IMR-90 (cell line): ENCODE data around the gene RPL31. TPM values are rescaled to one million over a fixed set of nuclear protein-coding genes. Genes with fewer than 3 reads are reported as not detected.

Source experiments
- ATAC-seq: fragments of 200-7000 bp; cut with Tn5 transposase; 2 replicates; pipeline ENCODE4 v1.9.1; 2020; ENCODE audit warnings: low read depth, mild to moderate bottlenecking, moderate library complexity
- BruUV-seq: library from RNA; stranded (reverse); fragments of 400-500 nt; replicated peaks from 2 replicates; lab custom pipeline; 2021; lab: Mats Ljungman, UMichigan
- CTCF ChIA-PET: fragments of 300-600 bp; formaldehyde crosslinking; extraction: SDS; loops from one replicate; lab custom pipeline; 2021; ENCODE audit warnings: antibody characterized with exemption; lab: Yijun Ruan, JAX
- POLR2A ChIA-PET: fragments of 300-600 bp; sonication (Branson Sonifier 250); formaldehyde crosslinking; loops from one replicate; lab custom pipeline; 2022; ENCODE audit warnings: antibody characterized with exemption; ENCODE audit not compliant: unreplicated experiment; lab: Charles Lee
- DNase-seq: peaks from one replicate; pipeline ENCODE4 v3.0.0; 2013
- H2AFZ ChIP-seq: replicated peaks from 2 replicates; pipeline ENCODE3; 2013; ENCODE audit warnings: low read length, mild to moderate bottlenecking; ENCODE audit not compliant: poor library complexity
- H2AK5ac ChIP-seq: 2 replicates; pipeline ENCODE4 v1.6.1; 2013; ENCODE audit warnings: low read depth, low read length, inconsistent platforms
- H2AK9ac ChIP-seq: replicated peaks from 2 replicates; pipeline ENCODE3; 2013; ENCODE audit warnings: mild to moderate bottlenecking, low read depth, low read length, moderate library complexity; ENCODE audit not compliant: poor library complexity
- H2BK120ac ChIP-seq: 2 replicates; pipeline ENCODE4 v1.6.1; 2013; ENCODE audit warnings: low read depth, low read length, inconsistent platforms
- H2BK15ac ChIP-seq: 3 replicates; pipeline ENCODE4 v1.6.1; 2013; ENCODE audit warnings: low read depth, low read length, inconsistent platforms
- H2BK20ac ChIP-seq: 2 replicates; pipeline ENCODE4 v1.6.1; 2013; ENCODE audit warnings: low read depth, mild to moderate bottlenecking, inconsistent platforms, low read length, moderate library complexity
- H2BK5ac ChIP-seq: 2 replicates; pipeline ENCODE4 v1.6.1; 2013; ENCODE audit warnings: mild to moderate bottlenecking, low read depth, low read length, inconsistent platforms; ENCODE audit not compliant: poor library complexity, severe bottlenecking
- H3K14ac ChIP-seq: replicated peaks from 2 replicates; pipeline ENCODE4 v1.6.1; 2013; ENCODE audit warnings: low read depth, low read length, inconsistent platforms
- H3K18ac ChIP-seq: 2 replicates; pipeline ENCODE4 v1.6.1; 2013; ENCODE audit warnings: low read depth, low read length, control low read depth
- H3K23ac ChIP-seq: 2 replicates; pipeline ENCODE4 v1.6.1; 2013; ENCODE audit warnings: low read depth, low read length, inconsistent platforms
- H3K27ac ChIP-seq: 2 replicates; pipeline ENCODE4 v1.5.1; 2013; ENCODE audit warnings: mild to moderate bottlenecking, control low read depth, low read length; ENCODE audit not compliant: insufficient read depth
- H3K27me3 ChIP-seq: 2 replicates; pipeline ENCODE4 v1.6.1; 2013; ENCODE audit warnings: low read length; ENCODE audit not compliant: control insufficient read depth, insufficient read depth
- H3K36me3 ChIP-seq: 2 replicates; pipeline ENCODE4 v1.6.1; 2013; ENCODE audit warnings: low read length, mixed read lengths; ENCODE audit not compliant: control insufficient read depth, insufficient read depth
- H3K4ac ChIP-seq: 2 replicates; pipeline ENCODE4 v1.6.1; 2013; ENCODE audit warnings: low read depth, low read length, inconsistent platforms
- H3K4me1 ChIP-seq: 2 replicates; pipeline ENCODE4 v1.6.1; 2013; ENCODE audit warnings: low read length, mixed read lengths; ENCODE audit not compliant: control insufficient read depth, insufficient read depth
- H3K4me2 ChIP-seq: 2 replicates; pipeline ENCODE4 v1.6.1; 2013; ENCODE audit warnings: low read depth, mild to moderate bottlenecking, control low read depth, low read length, moderate library complexity
- H3K4me3 ChIP-seq: 2 replicates; pipeline ENCODE4 v1.5.1; 2013; ENCODE audit warnings: low read depth, mild to moderate bottlenecking, control low read depth, low read length, moderate library complexity; ENCODE audit not compliant: insufficient read depth
- H3K56ac ChIP-seq: 2 replicates; pipeline ENCODE4 v1.6.1; 2013; ENCODE audit warnings: low read length, inconsistent platforms; ENCODE audit not compliant: insufficient read depth; ENCODE audit errors: extremely low read depth
- H3K79me1 ChIP-seq, 2 experiments: 2 replicates each; pipeline ENCODE4 v1.6.1; 2013; ENCODE audit warnings: low read length in 2 of 2, inconsistent platforms in 1 of 2, low read depth in 1 of 2
- H3K9ac ChIP-seq: 2 replicates; pipeline ENCODE4 v1.6.1; 2013; ENCODE audit warnings: low read depth, low read length, control low read depth
- H3K9me1 ChIP-seq: 2 replicates; pipeline ENCODE4 v1.6.1; 2013; ENCODE audit warnings: low read length, inconsistent platforms; ENCODE audit not compliant: insufficient read depth
- H3K9me3 ChIP-seq: 2 replicates; pipeline ENCODE4 v1.6.1; 2013; ENCODE audit warnings: low read length; ENCODE audit not compliant: control insufficient read depth, insufficient read depth
- H4K20me1 ChIP-seq: 2 replicates; pipeline ENCODE4 v1.6.1; 2013; ENCODE audit warnings: low read length, inconsistent platforms; ENCODE audit not compliant: insufficient read depth
- H4K5ac ChIP-seq: 2 replicates; pipeline ENCODE4 v1.6.1; 2013; ENCODE audit warnings: mild to moderate bottlenecking, low read depth, low read length, control low read depth
- H4K8ac ChIP-seq, 2 experiments: 2 replicates each; pipeline ENCODE4 v1.6.1; 2013; ENCODE audit warnings: low read depth in 2 of 2, low read length in 2 of 2, control low read depth in 1 of 2, inconsistent platforms in 1 of 2
- H4K91ac ChIP-seq: 2 replicates; pipeline ENCODE4 v1.6.1; 2013; ENCODE audit warnings: low read depth, low read length, inconsistent platforms; ENCODE audit not compliant: insufficient read depth
- CEBPB ChIP-seq: IDR thresholded peaks from 2 replicates; pipeline ENCODE4 v1.6.1; 2012; ENCODE audit warnings: low read depth, low read length, improper control_type of control experiment
- RCOR1 ChIP-seq: IDR thresholded peaks from 2 replicates; pipeline ENCODE4 v1.6.1; 2012; ENCODE audit warnings: mild to moderate bottlenecking, low read length, improper control_type of control experiment; ENCODE audit not compliant: insufficient replicate concordance
- RFX5 ChIP-seq: IDR thresholded peaks from 2 replicates; pipeline ENCODE4 v1.8.0; 2012; ENCODE audit warnings: low read depth, mild to moderate bottlenecking, low read length, moderate library complexity
- SMC3 ChIP-seq: fragments of 150-350 bp; IDR thresholded peaks from 2 replicates; pipeline ENCODE4 v1.6.1; 2016; ENCODE audit warnings: low read depth, mild to moderate bottlenecking, antibody characterized with exemption, low read length, moderate library complexity
- WGBS, 2 experiments: methylation state at CpG; one replicate each; pipeline versions ENCODE4 v1.1.5 to v1.1.7; 2013; ENCODE audit warnings: missing lambda C conversion rate in 2 of 2; ENCODE audit not compliant: insufficient read length in 1 of 2; ENCODE audit errors: extremely low coverage in 2 of 2; 5-methylcytosine and 5-hydroxymethylcytosine counted together
- dilution Hi-C: fragments of 300-500 bp; cut with HindIII; formaldehyde crosslinking; loops from one replicate; pipeline ENCODE4 v1.14.3; 2018; ENCODE audit warnings: low sequenced_read_pairs; ENCODE audit not compliant: unreplicated experiment
- in situ Hi-C: fragments of 300-500 bp; cut with MboI; formaldehyde crosslinking; loops from 3 replicates; pipeline ENCODE4 v1.14.3; 2019; ENCODE audit warnings: low sequenced_read_pairs, inconsistent platforms, mixed read lengths
- intact Hi-C: fragments of 100-400 bp; cut with micrococcal nuclease; formaldehyde crosslinking; loops from 2 replicates; pipeline ENCODE4 v1.10.0; 2022
- polyA plus RNA-seq, 3 experiments: library from polyadenylated mRNA; depleted of rRNA; stranded (reverse); fragments of >200 nt; gene quantifications; 2 replicates each; pipeline ENCODE4 v1.2.3, GENCODE V29; 2012; ENCODE audit warnings: low replicate concordance in 1 of 3
- total RNA-seq: library from RNA; depleted of rRNA; stranded (reverse); fragments of >200 nt; gene quantifications from 2 replicates; pipeline ENCODE4 v1.2.3, GENCODE V29; 2012

Gene RPL31
- total and polyA plus RNA-seq, 2 of the 4 experiments (the other 2 are of a cell fraction): 358 to 2,908 TPM

- Histone ChIP-seq H3K9me3 (peaks cover 2% of the 10 kb centered on the region; the same call in 1 of the 2 replicates), H4K5ac (no peak overlapping the region), H3K23ac (peak overlapping the region; percentile 31; the same call in 1 of the 2 replicates), H3K4me1 (peaks cover 11% of the 10 kb centered on the region), H2AK9ac (no peak overlapping the region), H2AFZ (no peak overlapping the region), H3K9me1 (peaks cover 22% of the 10 kb centered on the region), H3K56ac (no peak overlapping the region), H4K91ac (peak overlapping the region; percentile 34; the same call in 1 of the 2 replicates), H3K9ac (no peak overlapping the region), H3K4me3 (no peak overlapping the region), H3K79me1 (no peaks in the 10 kb centered on the region; a peak in 1 of 4 replicates), H2BK15ac (no peak overlapping the region), H4K20me1 (no peaks in the 10 kb centered on the region), H3K4ac (peak overlapping the region; percentile 60), H3K27me3 (no peaks in the 10 kb centered on the region), H3K27ac (no peak overlapping the region), H3K14ac (peak overlapping the region; percentile 74; the same call in 1 of the 2 replicates), H2BK20ac (peak overlapping the region; percentile 41; the same call in 1 of the 2 replicates), H2BK120ac (peak overlapping the region; percentile 59), H3K18ac (no peak overlapping the region), H4K8ac (no peak overlapping the region), H3K4me2 (peak overlapping the region; percentile 51), H2AK5ac (peak overlapping the region; percentile 63; the same call in 1 of the 2 replicates), H2BK5ac (peak overlapping the region; percentile 5), H3K36me3 (no peaks in the 10 kb centered on the region)
- in situ Hi-C loops (no loop called here), dilution Hi-C loops (no loop called here), intact Hi-C loops (no loop called here)
- no CpG with 5 or more reads among the region's 16 CpGs for WGBS, 2 experiments
- TF ChIP-seq RFX5 (no peak), RCOR1 (no peak), SMC3 (no peak), CEBPB (peak; percentile 35; the same call in 1 of the 2 replicates)
- POLR2A ChIA-PET: interaction anchor here (0.6 kb wide), 1 partner anchor 10 kb away, joined by 6 read pairs; no protein-coding TSS in a partner anchor
- CTCF ChIA-PET: no interaction called here
- DNase-seq (peak; percentile 84), ATAC-seq (peak; percentile 65)
- BruUV-seq: no TSS peak
These were observed 44.0 kb upstream of the RPL31 start for GRCh38 chr2:100957996-100958653.
